GM21528 (cell line): ENCODE data around the gene RPTOR.
"Not testable (repeated sequence)": the region's sequence is repeated elsewhere in the genome, so short reads cannot be mapped to it uniquely, and the experiment has no call there.

Experiments used
- ATAC-seq: cut with Tn5 transposase; IDR thresholded peaks from one replicate; pipeline ENCODE4 v1.9.1; 2021; ENCODE audit warnings: mild to moderate bottlenecking, moderate library complexity; ENCODE audit not compliant: unreplicated experiment, low FRiP score

Gene RPTOR

GRCh38 chr17:80790021-80790765 is 245.6 kb downstream of the RPTOR start:
- no peak for ATAC-seq

- ATAC-seq, result no peak
Observed at GRCh38 chr17:80790981-80791742, 246.5 kb downstream of the RPTOR start.

GRCh38 chr17:80791758-80792284 is 247.2 kb downstream of the RPTOR start:
- ATAC-seq, result no peak

- ATAC-seq, result no peak
Observed at GRCh38 chr17:80792373-80792781, 247.7 kb downstream of the RPTOR start.

- ATAC-seq, result no peak
Observed at GRCh38 chr17:80793421-80793820, 248.8 kb downstream of the RPTOR start.

GRCh38 chr17:80793851-80794267 is 249.2 kb downstream of the RPTOR start:
- ATAC-seq, result no peak

- no peak for ATAC-seq
Observed at GRCh38 chr17:80794281-80795089, 249.8 kb downstream of the RPTOR start.

GRCh38 chr17:80795090-80795580 is 250.5 kb downstream of the RPTOR start:
- ATAC-seq, result no peak

GRCh38 chr17:80795754-80796153 is 251.1 kb downstream of the RPTOR start:
- ATAC-seq, result no peak

- ATAC-seq, result no peak
Observed at GRCh38 chr17:80796430-80796861, 251.8 kb downstream of the RPTOR start.

- ATAC-seq, result not testable (repeated sequence)
Observed at GRCh38 chr17:80797222-80797621, 252.6 kb downstream of the RPTOR start.

GRCh38 chr17:80797741-80798594 is 253.3 kb downstream of the RPTOR start:
- ATAC-seq, result no peak

GRCh38 chr17:80798595-80799537 is 254.2 kb downstream of the RPTOR start:
- no peak for ATAC-seq

GRCh38 chr17:80799538-80800480 is 255.2 kb downstream of the RPTOR start:
- ATAC-seq, result no peak

- ATAC-seq, result no peak
Observed at GRCh38 chr17:80800481-80801391, 256.1 kb downstream of the RPTOR start.

GRCh38 chr17:80802626-80803450 is 258.2 kb downstream of the RPTOR start:
- ATAC-seq, result no peak
